HG03460 (cell line): ENCODE data around the gene GNG13.

Experiments used
- ATAC-seq: cut with Tn5 transposase; IDR thresholded peaks from one replicate; pipeline ENCODE4 v1.9.1; 2021; ENCODE audit not compliant: unreplicated experiment

The GNG13 gene

DNA sequence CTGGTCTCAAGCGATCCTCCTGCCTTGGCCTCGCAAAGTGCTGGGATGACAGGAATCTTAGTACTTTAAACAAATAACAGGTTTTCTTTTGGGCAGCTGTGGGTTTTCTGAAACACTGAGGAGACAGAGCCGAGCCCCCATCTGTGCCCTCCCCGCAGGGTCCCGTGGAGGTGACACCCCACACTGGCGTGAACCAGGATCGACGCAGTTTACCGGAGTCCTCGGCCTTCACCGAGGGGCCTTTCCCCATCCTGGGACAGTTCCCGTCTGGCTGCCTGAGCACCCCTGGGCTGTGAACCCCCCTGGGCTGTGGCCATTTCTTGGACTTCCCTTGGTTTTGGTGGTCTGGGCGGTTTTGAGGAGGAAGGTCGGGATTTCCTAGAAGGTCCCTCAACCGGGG, 15.3 kb upstream of the GNG13 start:
- no peak for ATAC-seq

DNA sequence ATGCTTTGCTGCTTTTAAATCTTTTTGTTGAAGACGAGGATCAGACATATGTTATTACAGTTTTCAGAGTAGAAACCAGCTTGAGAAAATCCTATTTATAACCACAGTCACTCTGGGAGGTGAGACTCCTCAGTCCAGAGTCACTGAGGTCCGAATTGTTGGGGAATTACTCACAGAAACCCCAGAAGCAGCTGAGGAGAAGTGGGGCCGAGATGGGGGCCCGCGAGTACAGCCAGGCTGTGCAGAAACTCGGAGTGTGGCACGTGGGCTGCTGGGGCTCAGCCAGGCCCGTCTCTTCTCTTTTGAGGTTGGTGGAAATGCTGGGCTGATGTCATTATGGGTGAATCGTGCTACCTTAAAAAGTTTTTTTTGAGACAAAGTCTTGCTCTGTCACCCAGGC, 14.4 kb upstream of the GNG13 start:
- ATAC-seq, result no peak

DNA sequence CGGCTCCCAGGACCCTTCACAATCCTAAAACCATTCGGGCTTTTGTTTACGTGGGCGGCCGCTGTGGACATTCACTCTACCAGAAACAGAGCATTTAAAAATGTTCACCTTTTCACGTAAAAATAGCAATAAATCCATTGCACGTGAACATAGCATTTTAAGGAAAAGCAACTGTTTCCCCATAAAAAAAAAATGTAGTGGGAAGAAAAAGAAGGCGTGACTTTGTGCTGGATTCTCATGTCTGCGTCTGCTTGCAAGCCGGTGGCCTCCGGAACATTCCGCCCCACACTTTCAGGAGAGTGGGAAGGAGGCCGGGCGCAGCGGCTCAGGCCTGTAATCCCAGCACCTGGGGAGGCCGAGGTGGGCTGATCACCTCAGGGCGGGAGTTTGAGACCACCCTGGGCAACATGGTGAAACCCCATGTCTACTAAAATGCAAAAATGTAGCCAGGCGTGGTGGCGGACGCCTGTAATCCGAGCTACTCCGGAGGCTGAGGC, 13.4 kb upstream of the GNG13 start:
- no peak for ATAC-seq

DNA sequence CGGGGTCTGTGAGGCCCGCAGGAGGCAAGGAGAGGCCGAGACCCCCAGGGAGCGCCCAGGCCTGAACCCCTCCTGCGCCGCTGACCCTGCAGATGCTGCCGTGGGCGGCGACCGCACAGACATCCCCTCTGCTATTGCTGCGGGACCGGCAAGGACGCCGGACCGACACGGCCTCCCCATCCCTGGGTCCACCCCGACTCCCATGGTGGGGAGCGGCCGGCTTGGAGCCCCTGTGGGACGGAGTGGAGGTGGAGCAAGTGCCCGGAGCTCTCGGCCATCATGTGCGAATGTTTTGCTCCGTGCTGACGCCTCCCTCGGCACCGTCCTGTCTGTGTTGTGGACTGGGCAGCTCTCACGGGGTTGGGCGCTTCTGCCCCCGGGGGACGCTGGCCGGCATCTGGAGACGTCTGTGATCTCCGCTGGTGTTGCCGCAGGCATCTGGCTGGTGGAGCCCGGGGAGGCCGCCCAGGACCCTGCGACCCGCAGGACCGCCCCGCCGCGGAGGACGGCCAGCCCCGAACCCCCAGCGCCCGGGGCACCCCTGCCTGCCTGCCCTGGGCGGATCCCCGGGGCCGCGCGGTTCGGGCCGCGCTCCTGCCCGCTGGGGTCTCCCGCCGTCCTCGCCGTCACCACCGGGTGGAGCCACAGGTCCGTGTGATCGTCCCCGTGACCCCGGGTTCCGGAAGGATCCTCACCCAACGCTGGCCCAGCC, 12.8 kb upstream of the GNG13 start:
- ATAC-seq, result no peak

DNA sequence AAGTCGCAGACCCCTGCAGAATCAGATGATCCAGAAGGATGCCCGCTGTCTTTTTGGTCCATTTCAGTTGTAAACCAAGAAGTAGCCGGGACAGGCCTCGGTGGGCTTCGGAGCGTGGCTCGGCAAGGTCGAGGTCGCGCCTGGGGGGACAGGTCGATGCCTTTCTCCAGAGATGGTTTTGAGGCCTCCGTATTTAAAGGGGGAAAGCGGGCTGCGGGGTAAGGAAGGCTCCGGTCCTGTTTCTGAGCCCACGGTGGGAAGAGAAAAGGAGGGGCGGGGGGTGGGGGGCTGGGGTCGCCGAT, 7.5 kb upstream of the GNG13 start:
- no peak for ATAC-seq

DNA sequence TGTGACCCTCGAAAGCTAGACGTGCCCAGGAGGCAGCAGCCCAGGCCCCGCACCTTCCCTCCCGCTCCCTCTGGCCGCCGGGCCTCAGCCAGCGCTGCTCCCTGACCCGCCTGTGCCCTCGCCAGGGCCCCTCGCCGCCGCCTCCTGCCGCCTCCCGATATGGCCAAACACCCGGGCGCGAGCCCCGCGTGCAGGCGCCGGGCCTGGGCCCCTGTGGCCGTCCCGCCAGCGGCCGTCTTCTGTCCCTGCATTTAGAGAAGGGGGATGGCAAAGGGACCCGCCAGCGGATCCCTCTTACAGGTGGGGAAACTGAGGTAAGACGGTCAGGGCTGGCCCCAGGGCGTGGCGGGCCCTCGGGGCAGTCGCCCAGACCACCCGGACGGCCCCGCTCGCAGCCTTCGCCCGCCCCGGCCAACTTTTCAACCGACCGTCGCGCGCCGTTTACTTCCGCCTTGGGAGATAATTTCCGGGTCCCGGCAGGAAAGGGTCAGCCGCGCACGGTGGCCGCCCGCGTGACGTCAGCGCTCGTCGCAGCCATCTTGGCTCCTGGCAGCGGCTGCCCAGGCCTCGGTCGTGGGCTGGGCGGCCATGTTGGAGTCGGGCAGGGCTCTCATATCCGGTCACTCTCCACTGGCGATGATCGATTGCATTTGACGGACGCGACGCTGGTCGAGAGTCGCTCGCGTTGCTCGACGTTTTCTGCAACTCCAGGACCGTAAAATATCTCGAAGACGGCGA, 7.0 kb upstream of the GNG13 start:
- ATAC-seq, result peak; percentile 90

DNA sequence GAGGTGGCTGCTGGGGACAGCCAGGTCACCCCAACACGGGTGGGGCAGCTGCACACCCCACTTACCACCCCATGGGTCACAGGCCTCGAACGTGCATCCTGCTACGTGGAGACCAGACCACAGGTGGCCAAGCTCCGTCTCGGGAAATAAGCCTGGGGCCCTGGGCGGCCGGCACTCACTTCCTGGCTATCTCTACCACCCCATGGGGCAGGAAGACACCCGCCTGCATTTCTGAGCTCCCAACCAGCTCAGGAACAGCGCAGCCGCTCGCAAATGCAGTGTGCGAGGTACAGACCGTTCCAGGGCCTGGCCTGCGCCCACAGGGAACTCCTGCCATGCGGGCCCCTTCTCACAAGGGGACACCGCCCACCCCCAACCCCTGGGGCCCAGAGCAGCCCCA, 4.9 kb upstream of the GNG13 start:
- ATAC-seq, result no peak

DNA sequence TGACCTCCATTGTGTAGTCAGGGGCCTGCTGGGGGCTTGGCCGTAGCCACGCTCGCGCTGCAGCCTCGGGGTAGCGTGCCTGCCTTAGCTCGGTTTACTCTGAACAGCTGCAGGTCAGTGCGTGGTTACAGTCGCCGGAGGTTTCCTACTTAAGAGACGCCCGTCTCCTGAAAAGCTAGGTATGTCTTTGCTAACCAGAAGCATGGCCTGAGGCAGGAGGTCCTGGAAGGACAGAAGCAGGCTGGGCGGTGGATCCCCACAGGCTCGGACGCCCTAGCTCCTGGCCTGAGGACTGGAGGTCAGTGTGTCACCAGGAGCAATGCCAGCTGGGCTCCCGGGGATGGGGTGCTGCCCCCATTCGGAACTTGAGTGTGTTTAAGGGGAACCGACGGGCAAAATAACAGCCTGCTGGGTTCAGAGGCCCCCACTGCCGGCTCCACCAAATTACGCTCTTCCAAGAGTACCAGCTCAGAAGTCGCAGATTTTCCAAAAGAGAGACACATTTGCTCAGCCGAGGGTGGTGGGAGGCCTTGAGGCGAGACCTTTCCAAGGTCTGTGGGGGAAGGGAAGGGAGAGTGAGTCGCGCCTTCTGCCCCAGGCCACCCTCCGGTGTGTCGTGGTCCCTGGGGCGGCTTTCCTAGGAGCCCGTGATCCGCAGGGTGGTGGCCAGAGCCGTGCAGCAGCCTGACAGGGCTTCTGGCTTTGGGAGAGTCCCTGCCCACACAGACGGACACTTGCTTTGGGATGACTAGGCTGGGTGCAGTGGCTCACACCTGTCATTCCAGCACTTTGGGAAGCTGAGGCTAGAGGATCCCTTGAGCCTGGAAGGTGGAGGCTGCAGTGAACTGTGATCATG, 3.9 kb upstream of the GNG13 start:
- ATAC-seq, result no peak

DNA sequence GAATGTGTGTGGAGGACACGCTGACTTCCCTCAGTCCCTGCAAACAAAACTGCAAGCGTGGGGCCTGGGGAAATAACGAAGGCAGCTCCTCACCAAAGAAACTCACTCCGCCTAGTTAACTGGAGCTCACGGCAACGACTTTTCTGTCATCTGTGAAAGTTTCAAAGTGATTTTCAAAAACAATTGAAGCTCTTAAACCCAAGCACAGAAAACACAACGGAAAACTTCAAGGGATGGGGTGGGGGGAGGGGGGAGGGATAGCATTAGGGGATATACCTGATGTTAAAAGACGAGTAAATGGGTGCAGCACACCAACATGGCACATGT, 3.2 kb upstream of the GNG13 start:
- ATAC-seq, result no peak

DNA sequence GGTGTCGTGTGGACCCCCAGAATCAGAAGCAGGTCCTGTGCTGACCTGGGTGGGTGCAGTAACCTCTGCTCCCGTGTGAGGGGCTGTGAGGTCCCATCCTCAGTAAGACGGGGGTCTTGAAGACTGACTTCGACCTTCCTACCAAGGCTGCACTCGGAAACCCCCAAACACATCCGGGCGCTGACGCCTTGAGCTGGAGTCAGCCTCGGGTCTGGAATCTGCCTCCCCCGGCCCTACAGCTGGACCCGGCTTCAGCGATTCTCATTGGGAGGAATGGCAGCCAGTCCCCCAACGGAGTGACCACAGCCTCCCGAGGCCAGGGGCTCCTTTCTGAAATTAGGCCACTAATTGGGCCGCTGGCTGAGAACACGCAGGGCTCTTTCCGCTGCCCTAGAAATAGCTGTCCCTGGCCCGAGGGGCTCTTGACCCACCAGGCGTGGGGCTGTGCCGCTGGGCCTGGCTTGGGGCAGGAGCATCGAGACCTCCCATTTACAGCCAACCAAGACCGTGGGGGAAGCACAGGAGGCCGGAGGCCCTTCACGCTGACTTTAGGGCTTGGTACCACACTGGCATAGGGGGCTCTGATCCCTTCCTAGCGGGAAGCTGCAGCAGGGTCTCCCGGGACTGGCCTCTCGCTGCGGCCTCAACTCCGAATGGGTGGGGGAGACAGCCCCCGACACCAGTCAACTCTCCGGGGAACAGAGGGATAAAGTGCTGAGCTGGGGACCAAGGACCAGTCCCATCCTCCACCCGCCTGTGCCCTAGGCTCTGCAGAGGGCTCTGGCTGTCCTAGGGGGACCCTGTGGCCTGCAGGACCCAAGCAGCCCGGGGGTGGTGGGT, 2.6 kb upstream of the GNG13 start:
- no peak for ATAC-seq

DNA sequence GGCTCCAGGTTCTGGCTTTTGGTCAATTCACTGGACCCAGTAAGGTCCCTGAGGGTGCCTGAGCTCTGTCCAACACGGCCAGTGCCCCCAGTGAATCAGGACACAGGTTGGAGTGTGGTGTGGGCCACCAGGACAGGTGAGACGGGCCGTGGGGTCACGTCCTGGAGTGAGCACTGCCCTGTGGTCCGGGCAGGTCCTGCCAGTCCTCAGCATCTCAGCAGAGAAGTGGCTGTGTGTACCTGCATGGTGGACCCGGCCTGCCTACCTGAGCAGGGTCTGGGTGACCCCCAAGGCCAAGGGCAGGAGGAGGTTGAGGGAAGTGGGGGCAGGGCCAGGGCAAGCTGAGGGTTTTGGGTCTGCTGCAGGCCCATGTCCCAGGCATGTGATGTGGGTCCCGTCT, 1.9 kb upstream of the GNG13 start:
- ATAC-seq, result no peak

DNA sequence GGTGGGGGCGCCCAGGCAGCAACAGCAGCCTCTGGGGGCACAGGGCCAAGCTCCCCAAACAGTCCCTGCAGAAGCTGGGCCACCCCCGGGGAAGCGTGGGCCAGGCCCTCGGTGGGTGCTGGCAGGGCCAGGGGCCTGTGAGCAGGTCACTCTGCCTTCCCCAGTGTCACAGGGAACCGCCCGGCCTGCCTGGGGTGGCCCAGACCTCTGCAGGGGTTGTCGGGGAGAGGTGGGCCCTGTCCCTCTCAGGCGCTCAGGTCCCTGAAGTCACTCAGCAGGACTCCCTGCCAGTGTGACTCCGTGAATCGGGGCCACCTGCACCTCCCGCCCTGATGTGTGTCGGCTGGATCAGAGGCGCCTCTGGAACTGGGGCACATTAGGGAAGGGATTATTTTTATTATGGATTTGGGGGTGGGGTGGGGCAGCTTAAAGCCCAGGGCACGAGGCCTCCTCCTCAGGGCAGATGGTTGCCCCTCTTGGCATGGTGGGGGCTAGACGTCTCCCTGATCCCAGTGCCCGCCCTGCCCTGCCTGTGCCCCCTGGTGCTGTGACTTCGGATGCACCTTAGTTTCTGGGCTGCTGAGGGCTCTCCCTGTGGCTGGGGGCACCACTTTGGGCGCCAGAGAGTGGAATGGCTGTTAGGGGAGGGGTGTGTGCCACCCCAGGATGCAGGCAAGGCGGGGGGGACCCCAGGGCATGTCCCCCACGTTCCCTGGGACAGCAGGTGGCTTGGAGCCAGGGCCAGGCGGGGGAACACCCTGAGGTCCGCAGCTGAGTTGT, 1.2 kb upstream of the GNG13 start:
- ATAC-seq, result no peak

DNA sequence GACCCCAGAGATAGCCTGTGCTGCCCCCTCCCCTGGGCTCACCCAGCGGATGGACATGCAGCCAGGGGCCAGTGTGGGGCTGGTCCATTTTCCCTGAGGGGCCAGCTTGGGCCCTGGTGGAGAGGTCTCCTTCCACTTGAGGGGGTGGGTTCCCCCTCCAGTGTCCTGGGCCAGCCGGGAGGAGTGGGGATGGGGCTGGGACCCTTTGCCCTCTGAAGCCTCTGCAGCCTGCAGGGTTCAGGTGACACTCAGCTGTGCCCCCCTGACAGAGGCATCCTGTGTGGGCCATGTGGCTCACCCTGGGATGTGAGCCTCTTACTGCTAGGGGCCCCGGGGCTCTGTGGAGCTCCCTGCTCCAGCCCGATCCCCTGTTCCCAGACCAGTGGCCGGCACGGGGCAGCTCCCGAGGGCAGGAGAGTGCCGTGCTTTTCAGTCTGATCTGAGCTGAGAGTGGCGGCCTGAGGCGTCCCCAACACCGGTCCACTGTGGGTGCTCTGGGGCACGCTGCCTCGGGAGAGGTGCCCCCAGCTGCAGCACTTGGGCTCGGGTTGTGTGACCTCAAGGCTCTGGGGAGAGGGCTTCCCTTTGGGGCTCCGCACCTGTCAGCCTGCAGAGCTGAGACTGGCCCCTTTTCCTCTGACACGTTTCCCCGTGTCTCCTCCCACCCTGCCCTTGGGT, 439 bp upstream of the GNG13 start:
- no peak for ATAC-seq

DNA sequence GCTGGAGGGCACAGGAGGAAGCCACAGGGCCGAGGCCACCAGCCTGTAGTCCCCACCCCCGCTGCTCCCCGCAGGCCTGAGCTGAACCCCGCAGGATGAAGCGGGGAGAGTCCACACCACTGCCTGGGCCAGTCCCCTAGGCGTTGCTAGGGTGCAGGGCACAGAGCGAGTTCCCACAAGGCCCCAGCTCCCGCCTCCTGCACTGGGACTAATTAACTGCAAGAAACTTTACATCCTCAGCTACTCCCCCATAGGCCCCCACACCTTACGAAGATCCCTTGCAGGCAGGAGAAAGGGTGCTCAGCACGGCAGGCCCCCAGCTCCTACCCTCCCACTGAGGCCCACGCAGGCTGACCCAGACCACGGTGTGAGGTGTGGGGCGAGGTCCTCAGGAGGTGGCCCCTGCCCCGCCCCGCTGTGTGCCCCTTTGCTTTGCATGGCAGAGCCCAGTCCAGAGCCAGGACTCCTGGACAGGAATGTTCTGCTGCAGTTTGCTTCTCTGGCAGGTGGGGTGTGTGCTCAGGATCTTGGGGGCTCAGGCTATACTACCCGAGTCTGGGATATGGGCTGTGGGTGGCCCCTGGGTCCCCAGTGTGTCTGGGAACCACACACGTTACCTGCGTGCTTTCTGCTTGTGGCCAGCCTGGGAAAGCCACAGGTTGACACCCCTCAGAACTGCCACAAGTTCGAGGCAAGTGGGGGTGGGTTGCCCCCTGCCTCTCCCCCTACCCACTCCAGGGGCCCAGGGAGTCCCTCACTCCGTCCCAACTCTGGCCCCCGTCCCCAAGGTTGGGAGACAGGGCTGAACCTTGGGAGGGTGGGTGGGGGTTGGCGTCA, 1.2 kb downstream of the GNG13 start:
- no peak for ATAC-seq

DNA sequence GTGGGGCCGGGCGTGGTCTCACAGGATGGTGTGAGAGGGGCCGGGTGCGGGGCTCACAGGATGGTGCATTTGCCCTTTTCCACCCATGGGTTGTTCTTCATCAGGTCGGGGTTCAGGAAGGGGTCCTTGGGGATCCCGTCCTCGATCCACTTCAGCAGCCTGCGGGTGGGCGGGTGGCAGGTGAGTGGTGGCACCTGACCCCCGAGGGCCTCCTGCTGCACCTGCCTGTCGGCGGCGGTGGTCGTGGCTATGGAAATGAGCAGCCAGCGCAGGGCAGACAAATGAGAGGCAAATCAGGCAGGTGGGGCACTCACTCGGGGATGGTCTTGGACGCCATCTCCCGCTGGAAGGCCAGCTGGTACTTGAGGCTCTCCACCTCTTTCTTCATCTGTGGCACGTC, 1.9 kb downstream of the GNG13 start:
- ATAC-seq, result no peak

DNA sequence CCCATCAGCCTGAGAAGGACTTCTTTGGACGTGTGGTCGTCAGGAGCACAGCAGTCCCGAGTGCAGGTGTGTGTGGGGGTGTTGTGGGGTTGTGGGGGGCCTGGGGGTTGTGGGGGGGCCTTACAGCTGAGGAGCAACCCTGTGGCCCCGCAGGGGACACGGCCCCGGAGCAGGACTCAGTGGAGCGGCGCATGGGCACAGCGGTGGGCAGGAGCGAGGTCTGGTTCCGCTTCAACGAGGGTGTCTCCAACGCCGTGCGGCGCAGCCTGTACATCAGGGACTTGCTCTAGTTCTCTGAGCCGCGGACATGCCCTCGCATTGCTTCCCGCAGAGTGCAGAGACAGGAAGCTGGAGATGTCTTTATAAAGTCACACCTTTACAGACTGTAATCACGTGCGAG, 2.8 kb downstream of the GNG13 start:
- no peak for ATAC-seq

DNA sequence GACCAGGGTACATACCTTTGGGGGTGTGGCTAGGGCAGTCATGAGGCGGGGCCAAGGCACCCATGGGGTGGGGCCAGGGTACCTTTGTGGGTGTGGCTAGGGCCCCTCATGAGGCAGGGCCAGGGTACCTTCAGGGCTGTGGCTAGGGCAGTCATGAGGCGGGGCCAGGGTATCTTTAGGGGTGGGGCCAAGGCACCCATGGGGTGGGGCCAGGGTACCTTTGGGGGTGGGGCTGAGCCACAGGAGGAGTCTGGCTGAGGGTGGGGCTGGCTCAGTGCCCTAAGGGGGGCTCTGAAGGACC, 3.5 kb downstream of the GNG13 start:
- no peak for ATAC-seq

DNA sequence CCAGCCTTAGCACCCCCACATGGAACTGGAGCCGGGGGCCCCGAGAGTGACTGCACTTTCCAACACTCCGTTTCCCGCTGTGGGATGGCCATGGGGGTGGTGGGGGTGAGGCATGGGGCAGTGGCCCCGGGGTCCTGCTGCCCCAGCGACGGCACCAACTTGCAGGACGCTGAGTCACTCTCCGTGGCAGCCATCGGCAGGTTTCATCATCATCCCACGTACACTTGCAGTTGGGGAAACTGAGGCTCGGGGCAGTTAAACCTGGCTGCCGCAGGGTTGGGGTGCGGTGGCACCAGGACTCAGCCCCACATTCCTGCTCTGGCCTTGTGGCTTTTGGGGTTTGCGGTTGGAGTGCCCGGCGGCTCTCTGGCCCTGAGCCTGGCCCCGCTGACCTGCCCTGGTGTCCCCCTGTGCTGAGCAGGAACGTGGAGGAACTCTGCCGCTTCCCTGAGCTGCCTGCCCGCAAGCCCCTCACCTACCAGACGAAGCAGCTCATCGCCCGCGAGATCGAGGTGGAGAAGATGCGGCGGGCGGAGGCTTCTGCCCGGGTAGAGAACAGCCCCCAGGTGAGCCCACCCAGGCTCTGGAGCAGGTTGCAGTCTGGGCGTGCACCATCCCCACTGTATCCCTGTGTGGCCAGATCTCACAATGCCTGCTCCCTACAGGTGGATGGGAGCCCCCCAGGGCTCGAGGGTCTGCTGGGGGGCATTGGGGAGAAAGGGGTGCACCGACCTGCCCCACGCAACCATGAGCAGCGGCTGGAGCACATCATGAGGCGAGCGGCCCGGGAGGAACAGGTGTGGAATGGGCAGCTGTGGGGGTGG, 4.0 kb downstream of the GNG13 start:
- no peak for ATAC-seq
